H1 (cell line): ENCODE results near the gene RNF183. TPM values are rescaled to one million over a fixed set of nuclear protein-coding genes. Genes with fewer than 3 reads are reported as not detected.

Experiments used
- ASH2L ChIP-seq: fragments of 200-600, 300-600 bp; sonication (generic); IDR thresholded peaks from one replicate; pipeline ENCODE4 v1.7.1; 2017; ENCODE audit warnings: low read length
- CHD2 ChIP-seq: IDR thresholded peaks from 2 replicates; pipeline ENCODE4 v1.6.1; 2012; ENCODE audit warnings: low read length, improper control_type of control experiment
- NRF1 ChIP-seq: IDR thresholded peaks from 2 replicates; pipeline ENCODE4 v1.6.1; 2011; ENCODE audit warnings: mild to moderate bottlenecking, low read depth, low read length, improper control_type of control experiment
- SUZ12 ChIP-seq: fragments of 200-600 bp; sonication (generic); IDR thresholded peaks from 2 replicates; pipeline ENCODE4 v1.6.1; 2012; ENCODE audit warnings: mild to moderate bottlenecking, inconsistent platforms, low read length, moderate library complexity, mixed read lengths
- TAF1 ChIP-seq: IDR thresholded peaks from 2 replicates; pipeline ENCODE4 v1.6.1; 2011; ENCODE audit warnings: mild to moderate bottlenecking, low read depth, low read length
- polyA plus RNA-seq, 7 experiments: library from polyadenylated mRNA; depleted of rRNA in 3 of 7; stranded (reverse) in 5 of 7; unstranded in 2 of 7; fragments of >200 nt in 5 of 7; fragments of 200-250 nt in 2 of 7; gene quantifications; 1 replicate in 5 of 7; 2 replicates in 1 of 7; 4 replicates in 1 of 7; pipeline versions ENCODE4 v1.2.1 to v1.2.3, GENCODE V29; 2011 to 2013; ENCODE audit warnings: missing spikeins in 2 of 7, mixed read lengths in 2 of 7
- total RNA-seq: library from RNA; stranded (reverse); fragmentation: NEBNext Ultra II Directional; extraction: Animal tissue kit (Norgen Biotek cat#: 25700); gene quantifications from 2 replicates; pipeline ENCODE4 v1.2.1, GENCODE V29; 2021
- TF ChIP-seq, protein P1 (sequence below): IDR thresholded peaks from 2 replicates; pipeline ENCODE4 v1.6.1; 2012; ENCODE audit warnings: inconsistent platforms

The RNF183 gene
- total and polyA plus RNA-seq, 2 of the 8 experiments (the other 6 are each of a cell fraction or from before 2014, with no cell fraction given): 0.15 TPM; not detected in 1

DNA sequence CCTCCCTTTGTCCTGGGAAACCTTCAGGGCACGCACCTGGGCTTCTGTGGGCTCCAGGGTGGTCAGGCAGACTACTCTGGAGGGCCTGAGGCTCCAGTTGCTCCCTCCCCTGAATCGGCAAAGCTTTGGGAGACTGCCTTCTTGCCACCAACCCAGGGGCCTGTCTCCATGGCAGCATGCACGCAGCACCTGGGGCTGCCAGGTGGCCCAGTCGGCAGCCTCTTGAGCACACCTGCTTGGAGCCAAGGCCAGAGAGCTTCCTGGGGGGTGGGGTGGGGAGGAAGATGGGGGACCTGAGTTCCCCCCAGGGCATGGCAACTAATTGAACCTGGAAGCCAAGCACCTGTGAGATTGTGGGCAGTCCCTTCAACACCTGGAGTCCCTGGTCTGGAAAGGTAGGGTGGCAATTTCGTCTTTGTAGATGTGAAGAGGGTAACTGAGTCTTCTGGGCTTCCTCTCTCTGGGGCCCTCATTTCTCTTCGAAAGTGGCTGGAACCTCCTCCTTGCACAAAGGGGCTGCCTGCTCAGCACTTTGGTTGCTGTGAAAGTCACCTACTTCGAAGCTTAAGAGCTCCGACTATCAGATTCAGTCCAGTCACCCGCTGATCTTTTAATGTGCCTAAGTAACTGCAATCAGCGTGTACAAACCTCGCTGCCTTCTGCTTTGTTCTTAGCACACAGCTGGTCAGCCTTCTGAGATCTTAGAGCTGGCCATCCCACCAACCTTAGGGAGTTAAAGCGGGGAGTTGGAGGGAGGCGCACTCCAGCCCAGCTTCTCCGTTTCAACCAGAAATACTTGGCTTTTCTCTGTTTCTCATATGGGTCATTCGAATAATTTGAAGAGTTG lies 4.0 kb downstream of the RNF183 start (continued):
- TF ChIP-seq, protein P1, sequence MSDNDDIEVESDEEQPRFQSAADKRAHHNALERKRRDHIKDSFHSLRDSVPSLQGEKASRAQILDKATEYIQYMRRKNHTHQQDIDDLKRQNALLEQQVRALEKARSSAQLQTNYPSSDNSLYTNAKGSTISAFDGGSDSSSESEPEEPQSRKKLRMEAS: no peak
- no peak for TF ChIP-seq ASH2L
- TF ChIP-seq CHD2: no peak
- no peak for TF ChIP-seq NRF1
- TF ChIP-seq TAF1: no peak
- TF ChIP-seq SUZ12: no peak
